NCI-H446 treated with DMSO at 0.1 percent for 48 hours (cell line): Measurements from ENCODE around the gene KCNS3.
A peak's percentile ranks its signal among the peaks of the same experiment; 100 is the strongest.

Experiments
- DNase-seq: peaks from one replicate; lab custom pipeline; 2025; lab: John Stamatoyannopoulos, UW

Gene KCNS3

GRCh38 chr2:17877811-17878280 is 621 bp upstream of the KCNS3 start:
- DNase-seq = no peak

- DNase-seq = peak; percentile 58
Measured at GRCh38 chr2:17879137-17879912, 858 bp downstream of the KCNS3 start.

- no peak for DNase-seq
Measured at GRCh38 chr2:17879913-17880274, 1.4 kb downstream of the KCNS3 start.

GRCh38 chr2:17892770-17893534 is 14.5 kb downstream of the KCNS3 start:
- DNase-seq = no peak

- DNase-seq = no peak
Measured at GRCh38 chr2:17894005-17894404, 15.5 kb downstream of the KCNS3 start.

GRCh38 chr2:17894556-17894955 is 16.1 kb downstream of the KCNS3 start:
- no peak for DNase-seq

- no peak for DNase-seq
Measured at GRCh38 chr2:17899871-17900270, 21.4 kb downstream of the KCNS3 start.

GRCh38 chr2:17901246-17901645 is 22.8 kb downstream of the KCNS3 start:
- no peak for DNase-seq

GRCh38 chr2:17910980-17911379 is 32.5 kb downstream of the KCNS3 start:
- DNase-seq = no peak

GRCh38 chr2:17911491-17912260 is 33.2 kb downstream of the KCNS3 start:
- no peak for DNase-seq

GRCh38 chr2:17912266-17912691 is 33.8 kb downstream of the KCNS3 start:
- DNase-seq = no peak

GRCh38 chr2:17915099-17915498 is 36.6 kb downstream of the KCNS3 start:
- no peak for DNase-seq

GRCh38 chr2:17915811-17916518 is 37.5 kb downstream of the KCNS3 start:
- no peak for DNase-seq

- no peak for DNase-seq
Measured at GRCh38 chr2:17916584-17916983, 38.1 kb downstream of the KCNS3 start.

GRCh38 chr2:17918789-17919188 is 40.3 kb downstream of the KCNS3 start:
- no peak for DNase-seq

- DNase-seq = no peak
Measured at GRCh38 chr2:17930773-17931172, 52.3 kb downstream of the KCNS3 start.

- DNase-seq = no peak
Measured at GRCh38 chr2:17933256-17933655, 54.8 kb downstream of the KCNS3 start.

- DNase-seq = no peak
Measured at GRCh38 chr2:17934721-17935120, 56.3 kb downstream of the KCNS3 start.

- no peak for DNase-seq
Measured at GRCh38 chr2:17935242-17935885, 56.9 kb downstream of the KCNS3 start.

GRCh38 chr2:17936599-17936998 is 58.1 kb downstream of the KCNS3 start:
- no peak for DNase-seq

- DNase-seq = no peak
Measured at GRCh38 chr2:17940091-17940630, 61.7 kb downstream of the KCNS3 start.
